Sigmoid colon (tissue), 7 donors: ENCODE results near the gene MYBPC3. TPM values are rescaled to one million over a fixed set of nuclear protein-coding genes. Genes with fewer than 3 reads are reported as not detected.
A peak's percentile ranks its signal among the peaks of the same experiment; 100 is the strongest.

Experiments
- DNase-seq: peaks from one replicate; pipeline ENCODE4 v3.0.0-alpha.2; 2019
- H3K27ac ChIP-seq, 4 donors: fragments of 200-600 bp; sonication (generic); one replicate each; pipeline ENCODE4 v1.5.1; 2016 to 2019; ENCODE audit warnings: mild to moderate bottlenecking in 1 of 4
- H3K27me3 ChIP-seq, 3 donors: fragments of 200-600 bp; sonication (generic); one replicate each; pipeline ENCODE4 v1.5.1; 2019; ENCODE audit warnings: mild to moderate bottlenecking in 1 of 3
- H3K36me3 ChIP-seq, 4 donors: fragments of 200-600 bp; sonication (generic); one replicate each; pipeline ENCODE4 v1.5.1; 2016 to 2019
- H3K4me1 ChIP-seq, 4 donors: fragments of 200-600 bp; sonication (generic); one replicate each; pipeline ENCODE4 v1.5.1; 2017 to 2019
- H3K4me3 ChIP-seq, 4 donors: fragments of 200-600 bp; sonication (generic); one replicate each; pipeline ENCODE4 v1.5.1; 2017 to 2019; ENCODE audit warnings: mild to moderate bottlenecking in 2 of 4, moderate library complexity in 1 of 4
- H3K9me3 ChIP-seq, 4 donors: fragments of 200-600 bp in 3 of 4; sonication (generic) in 3 of 4; one replicate each; pipeline versions ENCODE4 v1.5.1 to v1.6.1; 2013 to 2019
- CTCF ChIP-seq, 4 experiments: fragments of 450-650 bp in 3 of 4; fragments of 200-600 bp in 1 of 4; IDR thresholded peaks; one replicate each; pipeline ENCODE4 v1.5.1; 2016 to 2019; ENCODE audit warnings: antibody characterized with exemption in 4 of 4, mild to moderate bottlenecking in 3 of 4, moderate library complexity in 2 of 4
- EP300 ChIP-seq, 4 donors: sonication (generic); formaldehyde crosslinking; IDR thresholded peaks; one replicate each; pipeline ENCODE4 v1.6.1; 2017; ENCODE audit warnings: antibody characterized with exemption in 4 of 4
- POLR2A ChIP-seq, 2 donors: fragments of 450-650 bp; IDR thresholded peaks; one replicate each; pipeline ENCODE4 v1.6.1; 2016; ENCODE audit warnings: antibody characterized with exemption in 2 of 2, mild to moderate bottlenecking in 2 of 2, moderate library complexity in 2 of 2
- POLR2AphosphoS5 ChIP-seq, 4 donors: sonication (generic); formaldehyde crosslinking; IDR thresholded peaks; one replicate each; pipeline ENCODE4 v1.6.1; 2017; ENCODE audit warnings: antibody characterized with exemption in 4 of 4
- WGBS, 2 donors: extraction: QIAGEN DNeasy Blood & Tissue Kit; methylation state at CpG; one replicate each; pipeline ENCODE4 v1.1.7; 2013; 5-methylcytosine and 5-hydroxymethylcytosine counted together
- intact Hi-C: fragments of 100-400 bp; cut with DNase I; formaldehyde crosslinking; loops from one replicate; pipeline ENCODE4 v1.15.1; 2023
- polyA plus RNA-seq, 3 donors: library from polyadenylated mRNA; stranded (reverse); fragments of 200-250 nt; gene quantifications; one replicate each; pipeline ENCODE4 v1.2.3, GENCODE V29; 2013
- small RNA-seq, 3 donors: library from RNA; depleted of rRNA; stranded (forward); fragments of <200 nt; gene quantifications; one replicate each; pipeline ENCODE3, GENCODE V24; 2016
- total RNA-seq, 4 donors: library from RNA; depleted of rRNA; stranded (reverse); fragments of >200 nt; gene quantifications; one replicate each; pipeline ENCODE4 v1.1.0, GENCODE V29; 2016
- donor health status: healthy with polysubstance abuse.
- donor health status: Bipolar disorder and iron deficiency.
- donor health status: healthy.

The MYBPC3 gene
- total and polyA plus RNA-seq, 7 donors, result 0.29 to 1.4 (median 0.60) TPM; not detected in 4

DNA sequence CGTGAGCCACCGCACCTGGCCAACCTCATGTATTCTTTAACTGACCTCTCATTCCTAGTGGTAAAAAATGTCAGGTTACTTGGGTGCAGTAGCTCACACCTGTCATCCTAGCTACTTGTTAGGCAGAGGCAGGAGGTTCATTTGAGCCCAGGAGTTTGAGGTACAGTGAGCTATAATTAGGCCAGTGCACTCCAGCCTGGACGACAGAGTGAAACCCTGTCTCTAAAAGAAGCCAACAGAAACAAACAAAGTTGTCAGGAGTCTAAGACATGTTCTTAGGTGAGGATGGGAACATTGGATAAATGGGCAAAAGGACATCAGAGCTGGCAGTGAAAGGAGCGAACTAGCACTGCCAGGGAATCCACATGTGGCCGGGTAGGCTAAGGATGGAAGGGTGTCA lies 64.4 kb downstream of the MYBPC3 start:
- Histone ChIP-seq H3K27me3 (no peaks in the 10 kb centered on the region), H3K9me3 (no peaks in the 10 kb centered on the region), H3K4me3 (no peak overlapping the region), H3K36me3 (peaks cover 67 to 100% (median 87%) of the 10 kb centered on the region in 4 donors), H3K27ac (no peak overlapping the region), H3K4me1 (peaks cover 0 to 6% (median 0%) of the 10 kb centered on the region in 4 donors)
- DNase-seq, result no peak
- WGBS, 2 donors, result 94 to 96% methylated on average over 5 of the region's 5 CpGs
- no peak for TF ChIP-seq EP300 (IDR thresholded peaks at IDR 0.05)
- no peak for TF ChIP-seq POLR2A (IDR thresholded peaks at IDR 0.05)
- TF ChIP-seq CTCF (IDR thresholded peaks at IDR 0.05), result no peak
- TF ChIP-seq POLR2AphosphoS5 (IDR thresholded peaks at IDR 0.05), result no peak
- intact Hi-C loops, result no loop called here

DNA sequence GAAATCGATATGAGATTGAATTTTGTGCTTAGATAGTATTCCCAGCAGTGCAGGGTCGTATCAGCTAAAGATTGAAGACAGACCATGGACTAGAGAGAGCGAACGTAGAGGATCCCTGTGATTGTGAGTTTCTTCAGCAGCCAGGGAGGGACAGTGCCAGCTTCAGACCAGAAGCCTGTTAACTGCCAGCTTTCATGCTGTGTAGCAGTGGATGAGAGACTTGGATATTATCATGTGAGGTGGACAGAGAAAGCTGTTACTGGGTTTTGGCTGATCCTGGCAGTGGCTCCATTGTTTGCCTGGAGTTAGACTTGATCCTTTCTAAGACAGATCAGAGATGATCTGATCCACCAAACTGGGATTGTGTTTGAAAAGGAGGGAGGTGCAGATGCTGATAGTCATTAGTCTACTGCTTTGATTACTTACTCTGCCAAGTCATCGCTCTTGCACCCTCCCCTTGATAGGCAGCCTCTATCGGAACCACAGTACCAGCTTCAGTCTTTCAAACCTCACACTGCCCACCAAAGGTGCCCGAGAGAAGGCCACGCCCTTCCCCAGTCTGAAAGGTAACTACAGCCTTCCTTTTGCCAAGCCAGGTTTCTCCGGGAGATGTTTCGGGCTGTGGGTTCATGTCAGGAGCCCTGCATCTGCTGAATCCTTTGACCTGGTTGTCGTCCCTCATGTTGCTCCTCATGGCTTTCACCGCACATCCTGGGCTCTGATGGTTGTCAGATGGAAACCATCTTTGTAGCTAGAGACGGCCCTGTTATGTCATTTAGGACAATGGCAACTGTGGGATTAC lies 66.3 kb downstream of the MYBPC3 start:
- intact Hi-C loops, result no loop called here
- Histone ChIP-seq H3K27me3 (no peaks in the 10 kb centered on the region), H3K27ac (no peak overlapping the region), H3K36me3 (peaks cover 67 to 100% (median 90%) of the 10 kb centered on the region in 4 donors), H3K4me1 (peaks cover 0 to 6% (median 0%) of the 10 kb centered on the region in 4 donors), H3K9me3 (no peaks in the 10 kb centered on the region), H3K4me3 (no peak overlapping the region)
- no peak for TF ChIP-seq EP300 (IDR thresholded peaks at IDR 0.05)
- no peak for TF ChIP-seq POLR2A (IDR thresholded peaks at IDR 0.05)
- TF ChIP-seq CTCF (IDR thresholded peaks at IDR 0.05), result no peak
- TF ChIP-seq POLR2AphosphoS5 (IDR thresholded peaks at IDR 0.05), result no peak
- 96% methylated on average over 13 of the region's 13 CpGs for WGBS, 2 donors
- DNase-seq, result peak; percentile 28

DNA sequence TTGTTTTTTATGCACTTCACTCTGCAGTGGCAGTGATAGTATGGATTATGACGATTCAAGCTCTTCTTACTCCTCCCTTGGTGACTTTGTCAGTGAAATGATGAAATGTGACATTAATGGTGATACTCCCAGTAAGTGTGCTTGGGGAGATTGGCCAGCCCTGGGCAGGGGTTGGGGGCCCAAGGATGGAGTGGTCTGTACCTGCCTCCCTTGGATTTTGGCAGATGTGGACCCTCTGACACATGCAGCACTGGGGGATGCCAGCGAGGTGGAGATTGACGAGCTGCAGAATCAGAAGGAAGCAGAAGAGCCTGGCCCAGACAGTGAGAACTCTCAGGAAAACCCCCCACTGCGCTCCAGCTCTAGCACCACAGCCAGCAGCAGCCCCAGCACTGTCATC lies 68.4 kb downstream of the MYBPC3 start:
- H3K36me3 ChIP-seq, result peaks cover 73 to 100% (median 87%) of the 10 kb centered on the region in 4 donors
- 96 to 97% methylated on average over 4 of the region's 4 CpGs for WGBS, 2 donors
- peak; percentile 20 for DNase-seq
- intact Hi-C loops, result no loop called here
- no peaks in the 10 kb centered on the region for H3K9me3 ChIP-seq
- TF ChIP-seq EP300 (IDR thresholded peaks at IDR 0.05) (no peak), CTCF (IDR thresholded peaks at IDR 0.05) (no peak), POLR2A (IDR thresholded peaks at IDR 0.05) (no peak), POLR2AphosphoS5 (IDR thresholded peaks at IDR 0.05) (no peak)
- no peaks in the 10 kb centered on the region for H3K27me3 ChIP-seq
- no peak overlapping the region for H3K27ac ChIP-seq
- H3K4me3 ChIP-seq, result no peak overlapping the region
- H3K4me1 ChIP-seq, result no peaks in the 10 kb centered on the region

- H3K4me3 ChIP-seq, result no peak overlapping the region
- 96 to 97% methylated on average over 7 of the region's 7 CpGs for WGBS, 2 donors
- no peaks in the 10 kb centered on the region for H3K4me1 ChIP-seq
- no peak overlapping the region for H3K27ac ChIP-seq
- intact Hi-C loops, result no loop called here
- peaks cover 69 to 100% (median 91%) of the 10 kb centered on the region in 4 donors for H3K36me3 ChIP-seq
- no peaks in the 10 kb centered on the region for H3K27me3 ChIP-seq
- TF ChIP-seq EP300 (IDR thresholded peaks at IDR 0.05) (no peak), POLR2AphosphoS5 (IDR thresholded peaks at IDR 0.05) (no peak), CTCF (IDR thresholded peaks at IDR 0.05) (no peak), POLR2A (IDR thresholded peaks at IDR 0.05) (no peak)
- H3K9me3 ChIP-seq, result no peaks in the 10 kb centered on the region
- DNase-seq, result peak; percentile 11
Measured at GRCh38 chr11:47282462-47282861, 70.0 kb downstream of the MYBPC3 start.

Small RNAs within 50 kb of the gene (small RNA-seq; reads per million reads assigned to genes)
- gene MIR4487, result 0 reads per million in 3 donors

Other genes starting within 250 kb of the MYBPC3 start
- gene ARFGAP2, start 175.8 kb downstream of the MYBPC3 start, total RNA-seq, result 100 to 1,000 TPM in 3 of 4 donors, 10 to 100 TPM in 1; 85.0 to 185 (median 123) TPM
- 10 to 100 TPM; 46.8 to 81.1 (median 50.2) TPM for gene ARFGAP2, start 175.8 kb downstream of the MYBPC3 start, polyA plus RNA-seq
- 10 to 100 TPM; 56.0 to 78.3 (median 73.5) TPM for gene PACSIN3, start 166.3 kb downstream of the MYBPC3 start, total RNA-seq
- 1 to 10 TPM; 1.2 to 7.0 (median 4.8) TPM for gene PACSIN3, start 166.3 kb downstream of the MYBPC3 start, polyA plus RNA-seq
- gene DDB2, start 137.7 kb downstream of the MYBPC3 start, total RNA-seq, result 10 to 100 TPM; 31.9 to 44.6 (median 32.3) TPM
- gene DDB2, start 137.7 kb downstream of the MYBPC3 start, polyA plus RNA-seq, result 10 to 100 TPM; 21.3 to 42.0 (median 21.6) TPM
- gene ACP2, start 103.9 kb downstream of the MYBPC3 start, total RNA-seq, result 10 to 100 TPM; 30.7 to 54.0 (median 34.9) TPM
- 10 to 100 TPM; 15.6 to 50.9 (median 25.4) TPM for gene ACP2, start 103.9 kb downstream of the MYBPC3 start, polyA plus RNA-seq
- gene NR1H3, start 94.7 kb downstream of the MYBPC3 start, total RNA-seq, result 10 to 100 TPM; 30.3 to 54.5 (median 40.2) TPM
- gene NR1H3, start 94.7 kb downstream of the MYBPC3 start, polyA plus RNA-seq, result 10 to 100 TPM; 57.3 to 90.1 (median 61.5) TPM
- 10 to 100 TPM; 25.8 to 55.7 (median 33.6) TPM for gene MADD, start 82.6 kb downstream of the MYBPC3 start, total RNA-seq
- gene MADD, start 82.6 kb downstream of the MYBPC3 start, polyA plus RNA-seq, result 10 to 100 TPM; 18.6 to 32.5 (median 19.2) TPM
- gene SPI1, start 25.8 kb upstream of the MYBPC3 start, total RNA-seq, result 10 to 100 TPM; 10.5 to 19.7 (median 18.8) TPM
- 10 to 100 TPM; 21.6 to 29.8 (median 27.1) TPM for gene SPI1, start 25.8 kb upstream of the MYBPC3 start, polyA plus RNA-seq
- 10 to 100 TPM; 38.2 to 87.5 (median 54.0) TPM for gene SLC39A13, start 55.9 kb upstream of the MYBPC3 start, total RNA-seq
- 10 to 100 TPM in 2 of 3 donors, 1 to 10 TPM in 1; 4.6 to 29.8 (median 13.2) TPM for gene SLC39A13, start 55.9 kb upstream of the MYBPC3 start, polyA plus RNA-seq
- gene PSMC3, start 73.7 kb upstream of the MYBPC3 start, total RNA-seq, result 100 to 1,000 TPM; 104 to 202 (median 178) TPM
- gene PSMC3, start 73.7 kb upstream of the MYBPC3 start, polyA plus RNA-seq, result 100 to 1,000 TPM; 117 to 151 (median 121) TPM
- under 1 TPM in 3 of 4 donors, not detected in 1; 0.27 to 0.55 (median 0.36) TPM for gene RAPSN, start 96.4 kb upstream of the MYBPC3 start, total RNA-seq
- gene RAPSN, start 96.4 kb upstream of the MYBPC3 start, polyA plus RNA-seq, result under 1 TPM in 1 of 3 donors, not detected in 2; 0.61 TPM
- gene CELF1, start 200.4 kb upstream of the MYBPC3 start, total RNA-seq, result 100 to 1,000 TPM in 3 of 4 donors, 10 to 100 TPM in 1; 87.2 to 188 (median 114) TPM
- gene CELF1, start 200.4 kb upstream of the MYBPC3 start, polyA plus RNA-seq, result 10 to 100 TPM in 2 of 3 donors, 1 to 10 TPM in 1; 9.0 to 45.7 (median 14.1) TPM
- gene PTPMT1, start 212.9 kb upstream of the MYBPC3 start, total RNA-seq, result 100 to 1,000 TPM in 3 of 4 donors, 10 to 100 TPM in 1; 100.0 to 152 (median 130) TPM
- gene PTPMT1, start 212.9 kb upstream of the MYBPC3 start, polyA plus RNA-seq, result 10 to 100 TPM; 31.0 to 43.1 (median 37.2) TPM
- 10 to 100 TPM; 13.3 to 29.9 (median 23.5) TPM for gene KBTBD4, start 226.3 kb upstream of the MYBPC3 start, total RNA-seq
- 10 to 100 TPM; 11.3 to 15.9 (median 12.6) TPM for gene KBTBD4, start 226.3 kb upstream of the MYBPC3 start, polyA plus RNA-seq
- 100 to 1,000 TPM in 2 of 4 donors, 10 to 100 TPM in 2; 74.4 to 106 (median 91.7) TPM for gene NDUFS3, start 226.4 kb upstream of the MYBPC3 start, total RNA-seq
- gene NDUFS3, start 226.4 kb upstream of the MYBPC3 start, polyA plus RNA-seq, result 100 to 1,000 TPM; 229 to 323 (median 268) TPM
- 1 to 10 TPM in 1 of 4 donors, under 1 TPM in 2, not detected in 1; 0.36 to 1.4 (median 0.41) TPM for gene FAM180B, start 234.0 kb upstream of the MYBPC3 start, total RNA-seq
- gene FAM180B, start 234.0 kb upstream of the MYBPC3 start, polyA plus RNA-seq, result under 1 TPM in 2 of 3 donors, not detected in 1; 0.12 to 0.60 TPM
- gene C1QTNF4, start 241.7 kb upstream of the MYBPC3 start, total RNA-seq, result 10 to 100 TPM in 1 of 4 donors, 1 to 10 TPM in 3; 6.1 to 15.5 (median 6.5) TPM
- 1 to 10 TPM in 2 of 3 donors, not detected in 1; 1.3 to 1.8 TPM for gene C1QTNF4, start 241.7 kb upstream of the MYBPC3 start, polyA plus RNA-seq